Keratinocyte (primary cell): Measurements from ENCODE around the gene IFIT2. TPM values are rescaled to one million over a fixed set of nuclear protein-coding genes. Genes with fewer than 3 reads are reported as not detected.

Source experiments
- DNase-seq: peaks from one replicate; pipeline ENCODE4 v3.0.0-alpha.2; 2011; ENCODE audit warnings: low read depth, missing footprints, low spot score
- FAIRE-seq: peaks from 2 replicates; lab custom pipeline; 2011; peaks lifted over from hg19 to GRCh38; lab: Jason Lieb, UNC
- H2AFZ ChIP-seq: 2 replicates; pipeline ENCODE4 v1.6.0; 2012; ENCODE audit warnings: low read length, control low read depth, inconsistent platforms; ENCODE audit not compliant: control insufficient read depth
- H3K27ac ChIP-seq: 2 replicates; pipeline ENCODE4 v1.5.1; 2011; ENCODE audit warnings: low read length; ENCODE audit not compliant: control insufficient read depth, insufficient read depth
- H3K27me3 ChIP-seq: 3 replicates; pipeline ENCODE4 v1.6.0; 2011; ENCODE audit warnings: low read length; ENCODE audit not compliant: control insufficient read depth, insufficient read depth; ENCODE audit errors: extremely low read depth
- H3K36me3 ChIP-seq, 2 experiments: 2 replicates in 1 of 2; 3 replicates in 1 of 2; pipeline ENCODE4 v1.5.1; 2011; ENCODE audit warnings: low read length in 2 of 2, mild to moderate bottlenecking in 1 of 2; ENCODE audit not compliant: control insufficient read depth in 2 of 2, insufficient read depth in 2 of 2; ENCODE audit errors: extremely low read depth in 1 of 2
- H3K4me1 ChIP-seq: 3 replicates; pipeline ENCODE4 v1.5.1; 2011; ENCODE audit warnings: low read length; ENCODE audit not compliant: control insufficient read depth, insufficient read depth; ENCODE audit errors: extremely low read depth
- H3K4me2 ChIP-seq: 3 replicates; pipeline ENCODE4 v1.6.0; 2011; ENCODE audit warnings: low read depth, low read length; ENCODE audit not compliant: control insufficient read depth, insufficient read depth; ENCODE audit errors: extremely low read depth
- H3K4me3 ChIP-seq, 3 experiments: fragments of 200-600 bp in 1 of 3; sonication (generic) in 1 of 3; 2 replicates in 2 of 3; 3 replicates in 1 of 3; pipeline ENCODE4 v1.5.1; 2011 to 2016; ENCODE audit warnings: low read length in 3 of 3, mild to moderate bottlenecking in 3 of 3, control low read depth in 2 of 3, inconsistent platforms in 1 of 3, low read depth in 1 of 3, mixed read lengths in 1 of 3, mixed run types in 1 of 3, moderate library complexity in 1 of 3; ENCODE audit not compliant: control insufficient read depth in 2 of 3, insufficient read depth in 2 of 3; ENCODE audit errors: extremely low read depth in 1 of 3
- H3K79me2 ChIP-seq: 2 replicates; pipeline ENCODE4 v1.6.0; 2012; ENCODE audit warnings: low read length; ENCODE audit not compliant: control insufficient read depth, insufficient read depth
- H3K9ac ChIP-seq: 3 replicates; pipeline ENCODE4 v1.6.0; 2011; ENCODE audit warnings: low read length; ENCODE audit not compliant: control insufficient read depth, insufficient read depth; ENCODE audit errors: extremely low read depth
- H3K9me1 ChIP-seq: 3 replicates; pipeline ENCODE4 v1.6.0; 2011; ENCODE audit warnings: low read length; ENCODE audit not compliant: control insufficient read depth, insufficient read depth; ENCODE audit errors: extremely low read depth
- H3K9me3 ChIP-seq: 2 replicates; pipeline ENCODE4 v1.5.1; 2012; ENCODE audit warnings: low read depth, low read length; ENCODE audit not compliant: control insufficient read depth
- H4K20me1 ChIP-seq: 3 replicates; pipeline ENCODE4 v1.6.0; 2011; ENCODE audit warnings: low read length; ENCODE audit not compliant: control insufficient read depth, insufficient read depth; ENCODE audit errors: extremely low read depth
- EZH2 ChIP-seq: IDR thresholded peaks from one replicate; pipeline ENCODE4 v1.6.1; 2012; ENCODE audit warnings: inconsistent platforms, mild to moderate bottlenecking, low read length, moderate library complexity
- dilution Hi-C: fragments of 300-500 bp; cut with MboI; formaldehyde crosslinking; loops from one replicate; pipeline ENCODE4 v1.7.0; 2020; ENCODE audit warnings: low sequenced_read_pairs; ENCODE audit not compliant: extremely low pct_ligation_motif_present
- polyA plus RNA-seq, 5 experiments: library from polyadenylated mRNA; depleted of rRNA in 3 of 5; stranded (reverse) in 3 of 5; stranded (forward) in 1 of 5; unstranded in 1 of 5; fragments of >200 nt; gene quantifications; 1 replicate in 1 of 5; 2 replicates in 3 of 5; 3 replicates in 1 of 5; pipeline versions ENCODE4 v1.2.1 to v1.2.3, GENCODE V29; 2011 to 2012; ENCODE audit warnings: missing spikeins in 2 of 5, low read depth in 1 of 5, low replicate concordance in 1 of 5
- TF ChIP-seq, protein P1 (sequence below), 3 experiments: IDR thresholded peaks in 1 of 3; conservative IDR thresholded peaks in 1 of 3; optimal IDR thresholded peaks in 1 of 3; 2 replicates in 2 of 3; 3 replicates in 1 of 3; pipeline versions ENCODE3 to v1.5.1; 2011; ENCODE audit warnings: low read length in 3 of 3, mild to moderate bottlenecking in 3 of 3, moderate library complexity in 2 of 3, control low read depth in 1 of 3, inconsistent platforms in 1 of 3; ENCODE audit not compliant: insufficient read depth in 2 of 3; ENCODE audit errors: extremely low read depth in 1 of 3

Gene IFIT2
- polyA plus RNA-seq, 1 donor (not counting 4 experiments of a cell fraction or from before 2014, with no cell fraction given): 3.9 TPM

DNA sequence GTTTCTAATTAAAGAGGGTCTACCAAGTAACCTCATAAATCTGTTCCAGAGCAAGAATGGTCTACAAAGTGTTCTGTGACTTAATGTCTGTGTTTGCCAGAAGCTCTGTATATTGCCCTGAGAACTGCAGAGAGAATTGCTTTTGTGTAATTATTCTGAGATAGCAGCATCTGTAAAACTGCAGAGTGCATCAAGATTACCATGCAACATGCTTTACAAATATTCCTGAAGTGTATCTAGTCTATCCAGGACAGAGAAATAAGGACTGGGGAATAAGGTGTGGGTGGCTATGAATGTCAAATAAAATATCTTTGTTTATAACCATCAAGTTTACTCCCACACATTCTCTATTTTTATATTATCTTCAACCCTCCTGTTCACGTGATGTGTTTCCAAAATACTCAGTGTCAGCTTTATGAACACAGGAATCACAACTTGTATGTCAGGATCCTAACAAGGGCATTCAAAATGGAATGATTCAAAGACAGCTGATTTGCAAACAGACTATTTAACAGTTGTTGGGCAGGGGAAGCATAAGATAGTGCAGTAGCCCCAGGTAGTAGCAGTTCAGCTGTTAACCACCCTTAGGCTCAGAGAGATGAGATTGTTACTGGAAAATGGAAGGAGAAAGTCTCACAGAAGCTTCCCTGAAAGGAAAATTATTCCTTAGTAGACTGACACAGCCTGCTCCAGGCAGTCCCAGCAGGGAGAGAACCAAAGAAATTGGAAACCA lies 35.0 kb upstream of the IFIT2 start:
- Histone ChIP-seq H2AFZ (no peak overlapping the region), H3K79me2 (no peaks in the 10 kb centered on the region), H3K4me1 (peaks cover 14% of the 10 kb centered on the region), H3K4me3 (no peak overlapping the region), H3K36me3 (no peaks in the 10 kb centered on the region), H3K9ac (no peak overlapping the region), H3K9me3 (peaks cover 4% of the 10 kb centered on the region), H3K27me3 (no peaks in the 10 kb centered on the region), H3K9me1 (no peaks in the 10 kb centered on the region), H3K27ac (no peak overlapping the region), H4K20me1 (no peaks in the 10 kb centered on the region), H3K4me2 (no peak overlapping the region)
- TF ChIP-seq, protein P1, sequence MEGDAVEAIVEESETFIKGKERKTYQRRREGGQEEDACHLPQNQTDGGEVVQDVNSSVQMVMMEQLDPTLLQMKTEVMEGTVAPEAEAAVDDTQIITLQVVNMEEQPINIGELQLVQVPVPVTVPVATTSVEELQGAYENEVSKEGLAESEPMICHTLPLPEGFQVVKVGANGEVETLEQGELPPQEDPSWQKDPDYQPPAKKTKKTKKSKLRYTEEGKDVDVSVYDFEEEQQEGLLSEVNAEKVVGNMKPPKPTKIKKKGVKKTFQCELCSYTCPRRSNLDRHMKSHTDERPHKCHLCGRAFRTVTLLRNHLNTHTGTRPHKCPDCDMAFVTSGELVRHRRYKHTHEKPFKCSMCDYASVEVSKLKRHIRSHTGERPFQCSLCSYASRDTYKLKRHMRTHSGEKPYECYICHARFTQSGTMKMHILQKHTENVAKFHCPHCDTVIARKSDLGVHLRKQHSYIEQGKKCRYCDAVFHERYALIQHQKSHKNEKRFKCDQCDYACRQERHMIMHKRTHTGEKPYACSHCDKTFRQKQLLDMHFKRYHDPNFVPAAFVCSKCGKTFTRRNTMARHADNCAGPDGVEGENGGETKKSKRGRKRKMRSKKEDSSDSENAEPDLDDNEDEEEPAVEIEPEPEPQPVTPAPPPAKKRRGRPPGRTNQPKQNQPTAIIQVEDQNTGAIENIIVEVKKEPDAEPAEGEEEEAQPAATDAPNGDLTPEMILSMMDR (optimal IDR thresholded peaks at IDR 0.05 in 1 of 3, IDR thresholded peaks at IDR 0.05 in 1 of 3, conservative IDR thresholded peaks at IDR 0.05 in 1 of 3; ENCODE audit: extremely low read depth in 1 of 3, insufficient read depth in 2 of 3, low read length in 3 of 3): no peak
- no peak for DNase-seq
- dilution Hi-C loops: no loop called here
- no peak for FAIRE-seq

DNA sequence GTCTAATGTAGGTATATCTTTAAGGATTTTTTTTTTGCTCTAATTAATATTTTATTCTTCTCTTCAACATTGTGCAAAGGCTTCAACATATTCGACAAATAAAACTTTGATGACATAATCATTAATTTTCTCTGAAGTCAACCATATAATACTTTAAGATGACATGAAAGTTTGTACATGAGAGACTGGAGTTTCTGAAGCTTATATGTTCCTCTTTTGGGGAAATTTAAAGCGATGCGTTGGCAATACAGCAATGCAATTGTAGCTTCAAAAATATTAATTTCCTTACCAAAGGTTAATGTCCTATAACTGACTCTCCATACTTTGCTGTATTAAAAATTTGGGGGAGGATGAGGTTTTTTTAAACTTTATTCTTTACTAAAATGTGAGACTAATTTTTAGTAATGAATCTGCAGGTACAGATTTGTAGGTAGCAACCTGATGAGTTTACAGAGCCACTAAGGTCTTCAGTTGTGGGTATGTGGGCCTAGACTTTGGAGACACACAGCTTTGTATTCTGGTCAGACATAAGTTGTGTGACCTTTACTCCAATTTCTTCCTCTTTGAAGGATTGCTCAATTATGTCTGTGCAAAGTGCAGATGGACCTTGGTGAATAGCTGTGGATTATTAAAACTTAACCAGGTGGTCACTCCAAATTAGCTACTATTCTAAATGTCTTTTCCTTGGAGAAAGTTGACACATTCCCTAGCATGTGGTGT lies 32.3 kb upstream of the IFIT2 start:
- no peaks in the 10 kb centered on the region for H3K27me3 ChIP-seq
- H3K79me2 ChIP-seq: no peaks in the 10 kb centered on the region
- H2AFZ ChIP-seq: no peak overlapping the region
- no peak overlapping the region for H3K27ac ChIP-seq
- H3K4me1 ChIP-seq: no peaks in the 10 kb centered on the region
- H3K9ac ChIP-seq: no peak overlapping the region
- TF ChIP-seq, protein P1 (optimal IDR thresholded peaks at IDR 0.05 in 1 of 3, IDR thresholded peaks at IDR 0.05 in 1 of 3, conservative IDR thresholded peaks at IDR 0.05 in 1 of 3; ENCODE audit: extremely low read depth in 1 of 3, insufficient read depth in 2 of 3, low read length in 3 of 3): no peak
- TF ChIP-seq EZH2: no peak
- no peaks in the 10 kb centered on the region for H3K9me1 ChIP-seq
- H3K4me3 ChIP-seq: no peak overlapping the region
- no peaks in the 10 kb centered on the region for H3K36me3 ChIP-seq
- FAIRE-seq: no peak
- no peak for DNase-seq
- dilution Hi-C loops: no loop called here
- no peaks in the 10 kb centered on the region for H4K20me1 ChIP-seq
- peaks cover 3% of the 10 kb centered on the region for H3K9me3 ChIP-seq
- no peak overlapping the region for H3K4me2 ChIP-seq
